GDM1 (cell line): Measurements from ENCODE around the gene FBXL16.
A peak's percentile ranks its signal among the peaks of the same experiment; 100 is the strongest.

Experiments
- DNase-seq: peaks from one replicate; lab custom pipeline; 2025; lab: John Stamatoyannopoulos, UW

Gene FBXL16

GRCh38 chr16:660459-661183 is 45.0 kb downstream of the FBXL16 start:
- DNase-seq: no peak

- DNase-seq: no peak
Measured at GRCh38 chr16:660132-660458, 45.5 kb downstream of the FBXL16 start.

DNA sequence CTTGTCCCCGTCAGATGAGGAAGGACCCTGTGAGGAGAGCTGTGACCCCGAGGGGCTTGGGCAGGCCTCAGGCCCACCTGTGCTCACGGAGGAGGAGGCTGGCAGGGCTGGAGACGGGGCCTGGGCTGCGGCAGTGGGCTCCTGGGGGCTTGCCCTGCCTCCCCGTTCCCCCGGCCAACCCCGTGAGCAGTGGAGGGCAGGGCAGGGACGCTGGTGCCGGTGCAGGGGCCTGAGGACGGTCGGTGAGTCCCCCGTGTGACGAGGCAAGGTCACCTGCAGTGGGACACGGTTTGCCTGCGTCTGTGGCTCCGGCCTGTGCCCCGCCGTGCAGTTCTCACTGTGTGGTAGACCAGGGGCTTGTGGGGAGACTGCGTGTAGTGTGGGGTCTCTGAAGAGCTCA is 46.0 kb downstream of the FBXL16 start:
- no peak for DNase-seq

GRCh38 chr16:658679-659571 is 46.7 kb downstream of the FBXL16 start:
- DNase-seq: no peak

DNA sequence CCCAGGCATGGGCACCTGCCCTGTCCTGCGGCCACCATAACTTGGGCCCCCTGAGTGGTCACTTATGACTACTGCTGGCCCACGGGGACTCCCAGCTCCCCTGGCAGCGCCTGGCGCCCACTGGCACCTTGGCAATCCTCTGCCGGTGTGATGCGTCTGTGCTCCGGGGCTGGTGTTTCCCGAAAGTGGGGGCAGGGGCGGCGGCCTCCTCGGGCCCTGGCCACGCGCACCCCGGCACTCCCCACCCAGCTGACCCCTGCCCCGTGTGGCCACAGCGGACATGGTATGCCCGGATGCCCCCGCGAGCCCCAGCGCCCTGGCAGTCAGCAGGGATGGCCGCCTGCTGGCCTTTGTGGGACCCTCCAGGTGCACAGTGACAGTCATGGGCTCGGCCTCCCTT is 48.1 kb downstream of the FBXL16 start:
- DNase-seq: no peak

DNA sequence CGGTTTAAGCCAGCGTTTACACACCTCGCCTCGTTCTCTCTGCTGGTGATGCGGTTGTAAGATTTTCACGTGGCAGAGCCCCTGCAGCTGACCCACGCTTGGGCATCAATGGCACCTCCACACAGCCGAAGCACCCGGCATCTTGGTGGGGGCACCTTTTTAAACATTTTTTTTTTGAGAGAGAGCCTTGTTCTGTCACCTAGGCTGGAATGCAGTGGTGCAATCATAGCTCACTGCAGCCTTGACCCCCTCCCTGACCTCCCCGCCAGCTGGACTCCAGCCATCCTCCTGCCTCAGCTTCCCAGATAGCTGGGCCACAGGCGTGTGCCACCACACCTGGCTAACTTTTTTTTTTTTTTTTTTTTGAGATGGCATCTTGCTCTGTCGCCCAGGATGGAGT is 51.6 kb downstream of the FBXL16 start:
- no peak for DNase-seq

GRCh38 chr16:652454-653305 is 52.9 kb downstream of the FBXL16 start:
- DNase-seq: no peak

- DNase-seq: no peak
Measured at GRCh38 chr16:651844-652243, 53.8 kb downstream of the FBXL16 start.

DNA sequence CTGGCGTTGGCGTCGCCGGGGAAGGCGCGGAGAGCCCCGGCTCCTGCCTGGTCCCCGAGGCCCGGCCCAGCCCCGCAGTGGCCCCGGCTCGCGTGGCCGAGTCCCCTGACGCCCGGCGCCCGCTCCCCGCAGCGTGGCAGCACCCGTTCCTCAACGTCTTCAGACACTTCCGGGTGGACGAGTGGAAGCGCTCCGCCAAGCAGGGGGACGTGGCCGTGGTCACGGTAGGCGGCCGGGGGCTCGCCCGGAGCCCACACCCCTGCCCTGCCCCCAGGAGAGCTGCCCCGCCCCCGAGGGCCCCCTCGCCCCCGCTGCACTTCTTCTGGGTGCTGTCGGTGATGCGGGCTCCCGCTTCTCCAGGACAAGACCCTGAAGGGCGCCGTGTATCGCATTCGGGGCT is 56.0 kb downstream of the FBXL16 start:
- no peak for DNase-seq

GRCh38 chr16:648781-649589 is 56.6 kb downstream of the FBXL16 start, which contains the start of gene WDR90:
Gene WDR90 (plus strand): TSS chr16:649365. CDS start chr16:649417, 52 bp downstream.
- DNase-seq: peak; percentile 87

DNA sequence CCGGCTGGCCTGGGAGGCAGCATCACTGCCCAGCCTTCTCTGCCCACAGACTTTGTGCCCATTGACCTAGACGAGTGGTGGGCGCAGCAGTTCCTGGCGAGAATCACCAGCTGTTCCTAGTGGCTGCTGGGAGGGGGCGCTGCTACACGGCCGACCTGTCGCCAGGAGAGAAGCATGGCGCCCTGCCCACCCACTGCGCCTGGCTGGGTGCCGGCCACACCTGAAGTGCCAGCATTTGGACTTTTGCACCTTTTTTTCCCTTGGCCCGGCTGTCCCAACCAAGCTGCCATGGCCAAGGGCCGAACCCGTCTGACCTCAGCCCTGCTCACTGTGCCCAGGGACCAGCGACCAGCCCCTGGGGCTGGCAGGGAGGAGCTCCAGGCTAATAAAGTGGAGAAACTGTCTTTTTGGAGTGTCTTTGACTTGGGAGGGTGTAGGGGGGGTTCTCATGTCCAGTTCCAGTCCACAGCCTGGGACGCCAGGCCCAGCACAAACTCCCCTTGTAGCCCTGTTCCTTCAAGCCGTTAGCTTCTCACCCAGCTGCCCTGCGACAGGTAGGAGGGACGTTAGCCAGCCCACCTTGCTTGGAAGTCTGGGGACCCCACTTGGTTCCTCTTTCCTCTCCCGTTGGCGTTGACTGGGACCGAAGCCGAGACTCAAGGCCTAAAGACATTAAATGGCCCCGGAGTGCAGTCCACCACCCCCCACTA is 57.4 kb downstream of the FBXL16 start:
- peak; percentile 19 for DNase-seq

DNA sequence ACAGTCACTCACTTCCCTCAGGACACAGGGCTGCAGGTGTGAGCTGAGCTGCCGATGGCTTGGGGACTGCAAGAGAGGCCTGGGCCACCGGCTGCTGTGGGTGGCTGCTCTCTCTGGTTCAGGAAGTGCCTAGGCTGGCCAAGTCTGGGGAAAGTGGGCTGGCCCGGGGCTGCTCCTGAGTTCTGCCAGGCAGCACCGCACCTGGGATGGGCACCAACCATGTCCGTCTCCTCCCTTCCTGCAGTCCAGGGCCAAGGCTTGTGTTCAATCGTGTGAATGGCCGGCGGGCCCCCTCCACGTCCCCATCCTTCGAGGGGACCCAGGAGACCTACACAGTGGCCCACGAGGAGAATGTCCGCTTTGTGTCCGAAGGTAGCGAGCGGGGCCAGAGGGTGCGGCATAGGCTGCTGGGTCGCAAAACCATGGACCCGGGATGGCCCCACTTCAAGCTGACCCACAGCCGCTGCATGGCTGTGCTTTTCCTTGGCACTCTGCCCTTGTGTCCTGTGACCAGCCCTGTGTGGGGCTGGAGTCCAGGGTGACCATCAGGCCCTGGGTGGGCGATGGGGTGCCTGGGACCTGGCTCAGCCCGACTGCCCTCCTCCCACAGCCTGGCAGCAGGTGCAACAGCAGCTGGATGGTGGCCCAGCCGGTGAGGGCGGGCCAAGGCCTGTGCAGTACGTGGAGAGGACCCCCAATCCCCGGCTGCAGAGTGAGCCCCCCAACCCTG is 58.3 kb downstream of the FBXL16 start:
- no peak for DNase-seq

DNA sequence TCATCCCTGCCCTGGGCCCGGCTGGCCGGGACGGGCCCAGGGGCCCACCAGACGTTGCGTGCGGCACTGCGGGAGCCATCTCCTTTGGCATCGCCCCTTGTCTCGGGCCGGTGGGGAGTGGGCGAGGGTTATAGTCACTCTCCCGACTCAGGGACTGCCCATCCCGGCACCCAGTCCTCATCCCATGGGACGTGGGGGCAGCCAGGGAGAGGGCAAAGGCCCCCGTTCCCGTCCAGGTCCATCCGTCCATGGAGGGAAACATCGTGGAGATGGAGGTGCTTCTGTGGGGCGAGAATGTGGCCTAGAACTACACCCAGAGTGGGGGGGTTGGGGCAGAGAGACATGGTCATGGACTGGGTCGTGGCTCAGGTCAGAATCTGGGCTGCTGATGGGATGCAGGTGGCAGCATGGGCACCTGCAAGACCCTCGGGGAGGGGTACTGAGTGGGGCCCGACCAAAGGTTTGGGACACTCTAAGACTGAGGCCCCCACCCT is 58.9 kb downstream of the FBXL16 start:
- DNase-seq: no peak

DNA sequence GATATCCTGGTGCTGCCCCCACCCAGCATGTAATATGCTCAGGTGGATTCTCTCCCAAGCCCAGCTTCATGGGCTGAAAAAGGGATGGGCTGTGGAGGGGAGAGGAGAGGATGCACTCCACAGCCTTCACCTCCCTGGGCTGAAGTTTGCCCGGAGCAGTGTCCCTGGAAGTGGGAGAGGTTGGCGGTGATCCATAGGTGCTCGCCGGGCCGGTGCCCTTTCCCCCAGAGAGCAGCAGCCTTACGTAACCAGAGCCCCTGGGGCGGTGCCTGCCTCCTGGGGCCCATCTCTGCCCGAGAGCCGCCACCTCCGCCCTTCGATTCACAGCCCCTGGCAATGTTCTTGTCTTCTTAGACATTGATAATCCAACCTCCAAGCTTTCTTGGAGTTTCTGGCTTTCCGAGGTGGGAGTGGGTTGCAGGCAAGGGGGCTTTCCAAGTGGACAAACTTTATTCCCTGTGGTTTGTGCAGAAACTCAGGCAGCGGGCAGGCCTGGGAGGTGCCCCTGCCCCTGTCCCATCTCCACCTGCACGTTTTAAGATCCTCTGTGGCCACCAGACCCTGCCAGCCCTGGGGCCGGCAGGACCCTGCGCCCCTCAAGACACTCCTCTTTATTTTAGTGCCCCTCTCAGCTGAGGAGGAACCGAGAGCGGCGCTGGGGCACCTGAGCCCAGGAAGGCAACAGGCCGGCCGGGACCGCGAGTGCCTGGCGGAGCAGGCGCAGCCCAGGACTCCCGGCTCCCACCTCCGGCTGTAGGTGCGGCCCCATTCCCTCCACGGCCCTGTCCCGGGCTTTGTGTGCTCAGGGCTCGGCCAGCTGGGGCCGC is 59.5 kb downstream of the FBXL16 start:
- no peak for DNase-seq

- DNase-seq: no peak
Measured at GRCh38 chr16:644556-644955, 61.0 kb downstream of the FBXL16 start.

DNA sequence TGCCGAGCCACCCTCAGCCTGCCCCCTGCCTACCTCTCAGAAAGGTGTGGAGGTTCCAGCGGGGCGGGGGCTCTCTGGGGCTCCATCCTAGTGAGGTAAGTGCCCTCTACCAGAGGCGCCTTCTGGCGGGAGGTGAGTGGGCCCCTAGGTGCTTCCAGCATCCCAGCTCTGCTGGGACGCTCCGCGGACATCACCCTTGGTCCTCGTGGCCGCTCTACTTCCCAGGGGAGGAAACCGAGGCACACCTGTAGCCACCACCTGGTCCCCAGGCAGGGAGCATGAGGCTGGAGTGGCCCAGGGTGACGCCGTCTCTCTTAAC is 62.6 kb downstream of the FBXL16 start:
- DNase-seq: no peak
